GM18511 (cell line): ENCODE results near the gene MIGA2.
A peak's percentile ranks its signal among the peaks of the same experiment; 100 is the strongest.
"Not testable (repeated sequence)": the region's sequence is repeated elsewhere in the genome, so short reads cannot be mapped to it uniquely, and the experiment has no call there.

Experiments used
- ATAC-seq: cut with Tn5 transposase; IDR thresholded peaks from one replicate; pipeline ENCODE4 v1.9.1; 2021; ENCODE audit warnings: mild to moderate bottlenecking, moderate library complexity; ENCODE audit not compliant: unreplicated experiment

Gene MIGA2, protein sequence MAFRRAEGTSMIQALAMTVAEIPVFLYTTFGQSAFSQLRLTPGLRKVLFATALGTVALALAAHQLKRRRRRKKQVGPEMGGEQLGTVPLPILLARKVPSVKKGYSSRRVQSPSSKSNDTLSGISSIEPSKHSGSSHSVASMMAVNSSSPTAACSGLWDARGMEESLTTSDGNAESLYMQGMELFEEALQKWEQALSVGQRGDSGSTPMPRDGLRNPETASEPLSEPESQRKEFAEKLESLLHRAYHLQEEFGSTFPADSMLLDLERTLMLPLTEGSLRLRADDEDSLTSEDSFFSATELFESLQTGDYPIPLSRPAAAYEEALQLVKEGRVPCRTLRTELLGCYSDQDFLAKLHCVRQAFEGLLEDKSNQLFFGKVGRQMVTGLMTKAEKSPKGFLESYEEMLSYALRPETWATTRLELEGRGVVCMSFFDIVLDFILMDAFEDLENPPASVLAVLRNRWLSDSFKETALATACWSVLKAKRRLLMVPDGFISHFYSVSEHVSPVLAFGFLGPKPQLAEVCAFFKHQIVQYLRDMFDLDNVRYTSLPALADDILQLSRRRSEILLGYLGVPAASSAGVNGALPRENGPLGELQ

DNA sequence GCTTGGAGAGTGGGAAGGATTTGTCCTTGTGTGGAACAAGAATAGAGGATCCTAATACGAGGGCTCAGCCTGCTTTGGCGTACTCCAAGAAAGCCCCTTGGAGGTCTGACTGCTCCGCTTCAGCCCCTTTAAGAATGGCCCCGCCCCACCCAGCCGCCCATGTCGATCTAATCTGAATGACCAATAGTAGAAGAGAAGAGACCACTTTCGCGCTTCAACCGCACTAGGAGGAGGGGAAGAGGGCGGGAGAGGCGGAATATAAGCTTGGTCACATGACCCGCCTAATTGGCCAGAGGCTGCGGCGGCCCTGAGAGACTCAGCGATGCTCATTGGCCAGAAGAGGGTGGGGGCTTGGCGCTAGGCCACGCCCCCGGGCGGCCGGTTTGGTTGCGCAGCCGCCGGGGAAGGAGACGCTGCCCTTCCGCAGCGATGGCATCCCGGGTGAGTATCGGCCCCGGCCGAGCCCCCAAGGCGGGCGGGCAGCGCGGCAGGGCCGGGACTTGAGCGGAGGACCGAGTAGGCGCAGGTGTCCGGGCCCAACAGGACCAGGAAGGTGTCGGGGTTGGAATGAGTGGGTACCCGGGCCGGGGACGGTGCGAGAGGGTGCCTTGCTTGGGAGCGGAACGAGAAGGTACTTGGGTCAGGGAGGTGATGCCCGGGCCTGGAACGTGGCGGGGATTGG, at the start of gene MIGA2:
MIGA2 (plus strand) TSS at position 386 of the 682 bp plus-strand sequence. CDS start 3,969 bp downstream, outside the sequence.
- peak; percentile 96 for ATAC-seq

DNA sequence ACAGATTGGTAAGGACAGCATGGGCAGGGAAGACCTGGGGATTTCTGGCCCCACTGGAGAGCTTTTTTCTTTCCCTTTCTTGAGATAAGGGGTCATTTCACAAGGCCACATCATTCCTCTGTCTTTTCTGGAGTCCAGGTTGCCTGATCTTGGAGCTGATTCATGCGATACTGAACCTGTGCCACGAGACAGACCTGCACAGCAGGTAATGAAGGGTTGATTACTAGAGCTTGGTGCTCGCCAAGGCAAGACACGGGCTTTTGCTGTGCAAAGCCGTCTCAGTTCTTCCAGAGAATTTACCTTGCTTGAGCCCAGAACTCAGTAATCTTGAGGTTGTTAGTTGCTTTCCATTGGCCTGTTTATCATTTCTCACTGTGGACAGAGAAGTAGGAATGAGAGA, 49.8 kb upstream of the MIGA2 start:
- no peak for ATAC-seq

DNA sequence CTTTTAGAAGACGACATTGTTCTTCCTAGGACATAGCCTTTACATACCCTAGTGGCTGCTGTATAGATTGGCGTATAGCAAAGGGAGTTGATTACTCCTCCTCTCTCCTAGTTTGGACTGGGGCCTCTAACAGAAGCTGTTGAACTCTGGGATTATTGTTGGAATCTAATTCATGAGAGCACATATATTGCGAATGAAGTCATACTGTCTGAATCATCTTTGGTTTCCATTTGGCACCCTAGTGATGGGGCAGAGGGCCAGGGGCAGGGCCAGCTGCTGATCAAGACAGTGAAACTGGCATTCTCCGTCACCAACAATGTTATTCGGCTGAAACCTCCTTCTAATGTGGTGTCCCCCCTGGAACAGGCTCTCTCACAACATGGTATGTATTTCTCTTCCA, 48.6 kb upstream of the MIGA2 start:
- ATAC-seq: no peak

DNA sequence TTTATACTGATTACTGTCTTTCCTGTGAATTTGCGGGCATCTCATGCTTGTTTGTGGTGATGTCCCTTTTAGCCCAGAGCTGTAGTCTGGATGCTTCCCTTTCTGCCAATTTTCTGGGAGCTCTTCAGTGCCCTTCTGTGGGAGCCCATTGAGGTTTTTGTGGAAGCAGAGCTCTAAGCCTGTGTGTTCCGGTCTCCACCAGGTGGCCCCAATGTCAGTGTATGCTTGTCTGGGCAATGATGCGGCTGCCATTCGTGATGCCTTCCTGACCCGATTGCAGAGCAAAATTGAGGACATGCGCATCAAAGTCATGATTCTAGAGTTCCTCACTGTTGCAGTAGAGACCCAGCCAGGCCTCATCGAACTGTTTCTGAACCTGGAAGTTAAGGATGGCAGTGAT, 43.4 kb upstream of the MIGA2 start:
- ATAC-seq: no peak

DNA sequence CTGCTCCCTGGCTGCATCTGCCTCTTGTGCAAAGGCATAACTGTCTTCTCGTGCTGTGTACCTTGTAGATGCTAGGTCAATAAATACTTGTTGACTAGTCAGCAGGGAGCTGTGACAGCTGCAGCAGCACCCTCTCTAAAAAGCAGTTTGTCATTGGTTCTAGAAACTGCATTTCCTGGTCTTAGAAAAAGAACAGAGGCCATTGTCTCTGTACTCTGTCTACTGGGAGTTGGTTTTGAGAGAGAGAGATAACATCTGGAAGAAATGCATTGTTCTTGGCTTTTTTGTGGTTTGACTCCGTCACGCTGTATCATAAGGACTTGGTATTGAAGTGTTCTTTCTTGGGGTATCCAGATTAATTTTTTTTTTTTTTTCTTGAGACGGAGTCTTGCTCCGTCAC, 40.6 kb upstream of the MIGA2 start:
- ATAC-seq: no peak

DNA sequence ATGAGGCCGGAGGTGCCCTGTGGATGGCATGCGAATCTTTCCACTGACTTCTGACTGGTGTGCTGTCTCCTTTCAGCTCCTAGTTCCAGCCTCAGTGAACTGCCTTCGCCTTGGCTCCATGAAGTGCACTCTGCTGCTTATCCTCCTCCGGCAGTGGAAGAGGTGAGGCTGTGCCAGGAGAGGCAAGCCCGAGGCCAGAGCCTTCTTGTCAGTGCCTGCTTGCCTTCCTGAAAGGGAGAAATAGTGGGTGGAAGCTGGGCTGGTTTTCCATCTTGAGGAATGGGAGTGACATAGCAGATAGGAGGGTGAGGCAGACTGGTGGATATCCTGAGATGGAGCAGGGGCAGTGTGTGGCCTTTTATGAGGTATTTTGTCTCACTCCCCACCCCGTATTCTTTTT, 38.0 kb upstream of the MIGA2 start:
- no peak for ATAC-seq

DNA sequence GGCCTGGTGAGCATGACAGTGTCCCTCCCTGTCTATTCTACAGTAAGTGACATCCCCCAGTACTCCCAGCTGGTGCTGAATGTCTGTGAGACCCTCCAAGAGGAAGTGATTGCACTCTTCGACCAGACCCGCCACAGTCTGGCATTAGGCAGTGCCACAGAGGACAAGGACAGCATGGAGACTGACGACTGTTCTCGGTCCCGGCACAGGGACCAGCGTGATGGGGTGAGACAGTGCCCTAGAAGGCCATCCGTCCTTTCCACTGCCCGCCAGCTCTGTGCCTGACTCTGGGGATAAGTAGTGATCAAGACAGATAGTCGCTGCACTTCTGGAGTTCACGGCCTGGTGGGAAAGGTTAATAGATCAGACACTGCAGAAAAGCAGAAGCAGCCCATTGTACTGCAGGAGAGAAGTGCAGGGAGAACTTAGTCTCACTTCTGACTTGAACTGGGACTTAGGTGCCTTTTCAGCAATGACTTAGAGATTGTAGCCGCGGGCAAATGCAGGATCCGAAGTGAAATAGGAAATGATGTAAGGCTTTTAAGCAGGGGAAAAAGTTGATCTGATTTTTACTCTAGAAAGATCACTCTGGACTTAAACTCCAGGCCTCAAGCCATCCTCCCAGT, 36.7 kb upstream of the MIGA2 start:
- no peak for ATAC-seq

DNA sequence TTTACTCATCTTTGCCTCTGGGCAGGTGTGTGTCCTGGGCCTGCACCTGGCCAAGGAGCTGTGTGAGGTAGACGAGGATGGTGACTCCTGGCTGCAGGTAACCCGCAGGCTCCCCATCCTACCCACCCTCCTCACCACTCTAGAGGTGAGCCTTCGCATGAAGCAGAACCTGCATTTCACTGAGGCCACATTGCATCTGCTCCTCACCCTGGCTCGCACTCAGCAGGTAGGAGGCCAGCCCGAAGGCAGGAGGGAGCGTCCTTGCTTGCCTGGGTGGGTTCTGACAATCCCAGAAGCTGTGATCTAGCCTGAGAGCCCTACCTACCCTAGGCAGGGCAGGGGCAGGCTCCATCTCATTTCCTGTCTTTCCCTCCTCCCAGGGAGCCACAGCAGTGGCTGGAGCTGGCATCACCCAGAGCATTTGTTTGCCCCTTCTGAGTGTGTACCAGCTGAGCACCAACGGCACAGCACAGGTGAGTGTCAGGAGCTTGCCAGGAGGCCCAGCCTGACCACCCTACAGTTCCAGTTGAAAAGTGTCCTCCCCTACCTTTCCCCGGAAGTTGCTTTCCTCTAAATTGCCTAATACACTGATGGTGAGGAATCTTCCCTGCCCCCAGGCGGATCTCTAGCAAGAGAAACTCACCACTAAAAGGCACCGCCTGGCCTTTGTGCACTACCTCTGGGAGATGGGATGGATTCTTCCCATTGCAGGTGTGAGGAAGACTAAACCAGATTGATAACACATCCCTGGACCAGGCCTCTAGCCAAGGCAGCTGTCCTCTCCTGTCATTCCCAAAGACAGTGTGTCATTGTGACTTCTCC, 34.7 kb upstream of the MIGA2 start:
- ATAC-seq: no peak

DNA sequence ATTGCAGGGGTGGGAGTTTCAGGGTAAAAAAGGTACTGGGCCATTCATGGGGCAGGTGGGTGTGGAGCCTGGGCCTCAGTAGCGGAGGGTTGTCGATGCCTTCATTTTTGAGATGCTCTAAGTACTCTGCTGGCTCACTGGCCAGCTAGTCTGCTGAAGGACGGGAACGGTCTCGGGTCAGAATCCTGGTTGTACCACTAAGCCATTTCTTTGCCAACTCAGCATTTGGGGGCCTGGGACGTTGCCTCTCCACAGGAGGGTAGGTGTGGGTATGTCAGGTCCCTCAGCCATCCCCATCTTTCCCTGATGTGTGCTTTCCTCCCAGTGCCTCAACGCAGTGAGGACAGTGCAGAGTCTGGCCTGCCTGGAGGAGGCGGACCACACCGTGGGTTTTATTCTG, 33.4 kb upstream of the MIGA2 start:
- ATAC-seq: no peak

DNA sequence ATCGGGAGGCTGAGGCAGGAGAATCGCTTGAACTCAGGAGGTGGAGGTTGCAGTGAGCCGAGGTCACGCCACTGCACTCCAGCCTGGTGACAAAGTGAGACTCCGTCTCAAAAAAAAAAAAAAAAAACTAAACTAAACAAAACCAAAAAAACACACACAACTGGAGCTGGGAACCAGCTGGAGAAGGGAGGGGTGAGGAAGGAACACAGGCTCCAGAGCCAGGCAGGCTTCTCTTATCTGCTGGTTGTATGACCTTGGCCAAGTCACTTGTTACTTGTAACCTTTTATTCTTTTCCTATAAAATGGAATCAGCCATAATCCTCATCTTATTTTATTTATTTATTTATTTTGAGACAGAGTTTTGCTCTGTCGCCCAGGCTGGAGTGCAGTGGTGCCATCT, 32.3 kb upstream of the MIGA2 start:
- ATAC-seq: not testable (repeated sequence)

DNA sequence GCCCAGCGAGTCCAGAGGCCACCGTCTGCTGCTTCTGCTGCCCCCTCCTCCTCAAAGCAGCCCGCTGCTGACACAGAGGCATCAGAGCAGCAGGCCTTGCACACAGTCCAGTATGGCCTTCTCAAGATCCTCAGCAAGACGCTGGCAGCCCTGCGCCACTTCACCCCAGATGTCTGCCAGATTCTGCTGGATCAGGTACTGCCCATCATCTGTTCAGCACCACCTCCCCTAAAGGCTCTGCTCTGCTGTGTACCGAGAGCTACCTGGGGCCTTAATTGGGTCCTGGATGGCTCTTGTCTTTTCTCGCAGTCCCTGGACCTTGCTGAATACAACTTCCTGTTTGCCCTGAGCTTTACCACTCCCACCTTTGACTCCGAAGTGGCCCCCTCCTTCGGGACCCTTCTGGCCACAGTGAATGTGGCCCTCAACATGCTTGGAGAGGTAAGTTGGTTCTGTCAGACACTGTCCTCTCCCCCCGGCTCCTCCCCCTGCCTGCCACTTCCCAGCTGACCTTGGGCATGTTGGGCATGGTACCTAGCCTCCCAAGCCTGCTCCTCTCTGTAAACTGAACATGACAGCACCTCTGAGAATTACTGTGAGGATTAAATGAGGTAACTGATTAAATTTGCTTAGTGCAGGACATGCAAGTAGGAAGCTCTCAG, 31.0 kb upstream of the MIGA2 start:
- no peak for ATAC-seq

DNA sequence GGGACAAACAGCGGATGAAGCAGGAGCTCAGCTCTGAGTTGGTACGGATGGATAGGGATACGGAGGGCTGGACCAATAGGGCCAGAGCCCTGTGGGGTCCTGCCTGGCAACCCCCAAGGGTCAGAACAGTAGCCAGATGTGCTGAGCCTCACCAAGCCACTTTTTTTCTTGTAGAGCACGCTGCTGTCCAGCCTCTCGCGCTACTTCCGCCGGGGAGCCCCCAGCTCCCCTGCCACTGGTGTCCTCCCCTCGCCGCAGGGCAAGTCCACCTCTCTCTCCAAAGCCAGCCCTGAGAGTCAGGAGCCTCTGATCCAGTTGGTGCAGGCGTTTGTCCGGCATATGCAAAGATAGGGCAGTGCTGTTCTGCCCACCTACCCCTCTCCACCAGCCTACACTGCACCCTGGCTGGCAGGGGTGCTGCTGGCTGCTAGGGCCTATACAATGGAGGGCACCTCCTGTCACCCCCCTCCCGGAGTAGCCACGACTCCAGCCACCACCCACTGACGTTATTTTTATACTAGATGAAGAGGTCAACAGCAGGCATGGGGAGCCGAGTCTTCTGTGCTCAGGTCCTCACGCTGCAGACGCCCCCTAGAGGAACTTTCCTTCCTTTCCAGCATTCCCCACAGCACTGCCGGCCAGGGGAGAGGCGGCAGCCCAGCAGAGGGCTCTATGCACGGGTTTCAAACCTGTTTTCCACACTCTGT, 29.9 kb upstream of the MIGA2 start:
- ATAC-seq: no peak

DNA sequence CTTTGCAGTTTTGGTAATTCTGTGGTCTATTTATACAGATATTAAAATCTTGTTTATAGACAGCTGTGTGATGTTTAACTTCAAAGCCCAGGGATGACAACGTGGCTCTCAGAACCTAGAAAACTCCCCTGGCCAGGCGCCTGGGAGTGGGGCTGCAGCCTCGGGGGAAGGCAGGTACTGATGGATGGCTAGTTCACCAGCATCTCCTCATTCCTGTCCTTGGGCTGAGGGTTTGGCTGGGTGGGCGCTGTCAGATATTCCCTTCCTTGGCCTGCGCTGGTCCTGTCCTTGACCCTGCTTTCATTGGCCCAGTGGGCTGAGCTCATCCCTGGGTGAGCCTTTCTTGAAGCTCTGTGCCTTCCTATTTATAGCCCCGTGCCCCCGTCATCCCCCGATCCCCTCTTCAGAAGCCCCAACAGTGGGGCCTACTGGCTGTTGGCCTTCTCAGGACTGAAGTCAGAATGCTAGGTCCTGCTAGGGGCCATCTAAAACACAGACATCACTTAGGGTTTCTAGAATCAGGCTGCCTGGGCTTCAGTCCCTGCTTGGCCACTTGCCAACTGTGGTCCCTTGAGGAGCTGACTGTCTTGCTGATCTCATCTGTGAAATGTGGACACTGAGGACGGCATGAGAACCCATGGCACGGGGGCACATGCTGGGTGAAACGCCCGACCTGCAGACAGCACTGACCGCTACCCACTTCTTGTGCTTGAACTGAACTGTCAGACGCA, 29.2 kb upstream of the MIGA2 start:
- ATAC-seq: no peak

DNA sequence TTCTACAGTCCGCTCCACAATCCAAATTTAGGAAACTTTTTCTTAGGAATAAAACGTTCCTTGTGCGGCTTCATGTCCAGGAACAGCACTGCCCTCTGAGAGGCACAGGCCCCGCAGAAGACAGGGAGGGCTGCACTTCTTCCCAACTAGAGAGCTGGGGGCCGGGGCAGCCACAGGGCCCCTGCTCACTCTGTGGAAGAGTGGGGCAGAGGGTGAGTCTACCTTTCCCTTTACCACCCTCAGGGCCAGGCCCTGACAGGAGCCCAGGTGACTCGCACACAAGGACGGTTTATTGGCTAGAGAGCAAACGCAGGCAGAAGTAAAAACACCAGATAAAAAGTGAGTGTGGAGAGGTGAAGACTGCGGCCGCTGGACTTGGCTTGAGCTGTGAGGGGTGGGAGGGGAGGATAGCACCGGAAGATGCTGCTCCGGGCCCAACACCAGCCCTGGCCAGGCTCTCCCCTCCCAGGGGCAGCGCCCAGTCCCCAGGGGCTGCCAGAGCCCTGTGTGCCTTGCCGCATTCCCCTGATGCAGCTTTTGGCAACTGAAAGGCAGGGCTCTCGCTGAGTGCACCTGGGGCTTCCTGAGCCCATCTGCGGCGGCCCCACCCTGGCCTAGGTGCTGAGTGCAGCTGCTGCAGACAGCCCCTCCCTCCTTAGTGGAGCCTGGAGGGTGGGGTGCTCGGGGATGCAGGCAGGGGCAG, 28.5 kb upstream of the MIGA2 start:
- ATAC-seq: no peak

DNA sequence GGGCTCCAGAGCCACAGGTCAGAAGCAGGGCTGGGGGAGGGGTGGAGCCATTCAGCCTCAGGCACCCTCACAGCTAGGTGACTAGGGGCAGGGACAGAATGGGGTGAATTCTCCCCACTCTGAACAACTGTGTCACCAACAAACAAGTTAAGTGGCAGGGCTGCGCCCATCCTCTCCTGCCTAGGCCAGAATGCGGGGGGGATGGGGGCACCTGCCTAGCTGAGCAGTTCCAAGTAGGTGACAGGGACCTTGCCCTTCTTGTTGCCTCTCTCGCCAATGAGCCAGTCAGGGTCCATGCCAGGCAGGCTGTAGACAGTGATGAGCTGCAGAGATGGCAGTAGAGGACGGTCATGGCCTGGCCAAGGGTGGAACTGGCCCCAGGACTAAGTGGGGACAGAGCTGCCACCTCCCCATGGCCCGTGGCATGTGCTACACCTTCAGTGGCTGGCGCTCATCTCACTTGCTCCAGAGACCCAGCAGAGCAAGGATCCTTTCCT, 27.9 kb upstream of the MIGA2 start:
- no peak for ATAC-seq

DNA sequence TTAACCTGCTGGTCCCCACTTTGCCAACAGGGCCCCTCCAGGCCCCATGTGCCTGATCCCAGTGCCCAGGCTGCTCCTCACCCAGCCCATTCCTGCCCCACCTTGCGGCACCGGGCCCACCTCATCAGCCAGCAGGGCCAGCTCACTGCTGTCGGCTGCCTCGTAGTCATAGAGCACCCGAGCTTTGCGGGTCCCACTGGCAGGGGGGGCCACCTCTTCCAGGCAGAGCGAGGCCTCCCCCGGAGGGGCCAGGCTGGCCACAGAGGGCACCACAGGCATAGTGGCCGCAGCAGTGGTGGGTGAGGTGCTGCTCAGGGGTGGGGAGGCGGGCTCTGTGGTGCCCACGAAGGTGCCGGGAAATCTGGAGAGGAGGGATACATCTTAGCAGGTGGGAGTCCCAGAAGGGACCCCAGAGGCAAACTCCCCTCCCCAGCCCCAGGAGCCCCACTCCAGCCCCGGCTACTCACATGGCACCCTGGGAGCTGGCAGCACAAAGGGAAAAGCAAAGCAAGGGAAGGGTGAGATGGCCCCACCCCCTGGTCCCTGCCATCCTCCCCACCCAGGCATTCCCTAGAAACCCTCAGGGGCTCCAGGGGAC, 27.3 kb upstream of the MIGA2 start:
- no peak for ATAC-seq

DNA sequence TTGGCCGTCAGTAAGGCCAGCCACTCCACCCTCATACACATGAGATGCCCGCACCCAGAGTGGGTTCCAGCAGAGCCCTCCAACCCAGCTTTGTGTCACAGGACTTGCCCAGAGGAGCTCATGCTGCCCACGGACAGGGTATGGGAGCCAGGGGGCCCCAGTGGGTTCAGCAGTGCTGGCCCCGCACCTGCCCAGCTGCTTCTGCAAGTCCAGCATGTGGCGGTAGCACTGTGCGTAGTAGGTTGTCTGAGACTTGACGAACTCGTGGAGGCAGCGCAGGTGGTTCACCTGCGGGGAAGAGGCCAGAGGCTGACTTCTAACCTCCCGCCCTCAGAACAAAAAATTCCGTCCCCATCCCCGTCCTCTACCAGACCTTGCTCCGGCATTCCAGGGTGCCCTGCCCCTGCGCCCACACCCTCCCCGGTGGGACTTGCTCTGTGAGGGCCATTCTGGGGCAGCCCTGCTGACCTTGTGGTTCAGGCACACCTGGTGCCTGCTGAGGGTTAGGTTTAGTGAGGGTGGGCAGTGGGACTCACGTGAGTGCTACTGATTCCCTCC, 26.8 kb upstream of the MIGA2 start:
- no peak for ATAC-seq
